Loucy (cell line): ENCODE data around the gene PRRC2B.

Experiments used
- CTCF ChIP-seq: fragments of 200-600 bp; sonication (generic); conservative IDR thresholded peaks from 2 replicates; pipeline ENCODE4 v1.5.1; 2014; ENCODE audit warnings: mild to moderate bottlenecking, antibody characterized with exemption, low read length
- EZH2phosphoT487 ChIP-seq: fragments of 200-600 bp; IDR thresholded peaks from 2 replicates; pipeline ENCODE4 v1.6.1; 2018; ENCODE audit warnings: antibody characterized with exemption, mild to moderate bottlenecking, moderate library complexity, borderline replicate concordance

- TF ChIP-seq CTCF: no peak
- no peak for TF ChIP-seq EZH2phosphoT487
These were observed 11.5 kb downstream of the PRRC2B start for GRCh38 chr9:131405428-131405827.
